Upper lobe of left lung (tissue), 4 donors: ENCODE results near the gene HABP2.

ENCODE experiments used
- EP300 ChIP-seq, 4 donors: sonication (generic); formaldehyde crosslinking; IDR thresholded peaks; one replicate each; pipeline ENCODE4 v1.5.1; 2017; ENCODE audit warnings: antibody characterized with exemption in 4 of 4, control low read depth in 2 of 4
- POLR2A ChIP-seq, 4 donors: fragments of 450-650 bp; IDR thresholded peaks; one replicate each; pipeline ENCODE4 v1.5.1; 2016 to 2017; ENCODE audit warnings: antibody characterized with exemption in 4 of 4, mild to moderate bottlenecking in 2 of 4
- TF ChIP-seq, protein P1 (sequence below), 6 experiments: fragments of 450-650 bp in 4 of 6; fragments of 200-600 bp in 2 of 6; sonication (generic) in 2 of 6; IDR thresholded peaks; one replicate each; pipeline ENCODE4 v1.5.1; 2016 to 2019; ENCODE audit warnings: antibody characterized with exemption in 6 of 6

- no peak for TF ChIP-seq POLR2A (IDR thresholded peaks at IDR 0.05)
- TF ChIP-seq, protein P1, sequence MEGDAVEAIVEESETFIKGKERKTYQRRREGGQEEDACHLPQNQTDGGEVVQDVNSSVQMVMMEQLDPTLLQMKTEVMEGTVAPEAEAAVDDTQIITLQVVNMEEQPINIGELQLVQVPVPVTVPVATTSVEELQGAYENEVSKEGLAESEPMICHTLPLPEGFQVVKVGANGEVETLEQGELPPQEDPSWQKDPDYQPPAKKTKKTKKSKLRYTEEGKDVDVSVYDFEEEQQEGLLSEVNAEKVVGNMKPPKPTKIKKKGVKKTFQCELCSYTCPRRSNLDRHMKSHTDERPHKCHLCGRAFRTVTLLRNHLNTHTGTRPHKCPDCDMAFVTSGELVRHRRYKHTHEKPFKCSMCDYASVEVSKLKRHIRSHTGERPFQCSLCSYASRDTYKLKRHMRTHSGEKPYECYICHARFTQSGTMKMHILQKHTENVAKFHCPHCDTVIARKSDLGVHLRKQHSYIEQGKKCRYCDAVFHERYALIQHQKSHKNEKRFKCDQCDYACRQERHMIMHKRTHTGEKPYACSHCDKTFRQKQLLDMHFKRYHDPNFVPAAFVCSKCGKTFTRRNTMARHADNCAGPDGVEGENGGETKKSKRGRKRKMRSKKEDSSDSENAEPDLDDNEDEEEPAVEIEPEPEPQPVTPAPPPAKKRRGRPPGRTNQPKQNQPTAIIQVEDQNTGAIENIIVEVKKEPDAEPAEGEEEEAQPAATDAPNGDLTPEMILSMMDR (IDR thresholded peaks at IDR 0.05) = no peak
- no peak for TF ChIP-seq EP300 (IDR thresholded peaks at IDR 0.05)
These were observed 56.9 kb downstream of the HABP2 start for GRCh38 chr10:113609704-113610108.
